Suppressor macrophage (primary cell): ENCODE results near the gene NDUFV1.
"Not testable (repeated sequence)": the region's sequence is repeated elsewhere in the genome, so short reads cannot be mapped to it uniquely, and the experiment has no call there.

Experiments used
- DNase-seq, 4 experiments: peaks; one replicate each; pipeline ENCODE4 v3.0.0-alpha.2; 2020 to 2022

NDUFV1 gene

GRCh38 chr11:67611704-67612587 lies 5.2 kb downstream of the NDUFV1 start:
- DNase-seq, result no peak

- no peak for DNase-seq
Observed at GRCh38 chr11:67612751-67613150, 6.0 kb downstream of the NDUFV1 start.

- peak in 1 of 4 experiments; percentile 13 for DNase-seq
Observed at GRCh38 chr11:67613313-67613959, 6.7 kb downstream of the NDUFV1 start.

- DNase-seq, result peak; percentile 61 to 80 (median 75)
Observed at GRCh38 chr11:67613960-67614715, 7.4 kb downstream of the NDUFV1 start.

- peak; percentile 35 to 69 (median 44) for DNase-seq
Observed at GRCh38 chr11:67614730-67615714, 8.3 kb downstream of the NDUFV1 start.

- no peak for DNase-seq
Observed at GRCh38 chr11:67615728-67616430, 9.1 kb downstream of the NDUFV1 start.

GRCh38 chr11:67616431-67617242 lies 9.9 kb downstream of the NDUFV1 start:
- no peak for DNase-seq

- no peak for DNase-seq
Observed at GRCh38 chr11:67617243-67617953, 10.7 kb downstream of the NDUFV1 start.

- not testable (repeated sequence) for DNase-seq
Observed at GRCh38 chr11:67618901-67619659, 12.3 kb downstream of the NDUFV1 start.

- DNase-seq, result not testable (repeated sequence)
Observed at GRCh38 chr11:67619683-67620618, 13.2 kb downstream of the NDUFV1 start.

- not testable (repeated sequence) for DNase-seq
Observed at GRCh38 chr11:67620621-67621020, 13.9 kb downstream of the NDUFV1 start.

GRCh38 chr11:67621928-67622327 lies 15.2 kb downstream of the NDUFV1 start:
- DNase-seq, result not testable (repeated sequence)

GRCh38 chr11:67622905-67623304 lies 16.2 kb downstream of the NDUFV1 start:
- not testable (repeated sequence) for DNase-seq

- DNase-seq, result not testable (repeated sequence)
Observed at GRCh38 chr11:67623795-67624194, 17.1 kb downstream of the NDUFV1 start.

- DNase-seq, result not testable (repeated sequence)
Observed at GRCh38 chr11:67626131-67626833, 19.5 kb downstream of the NDUFV1 start.

- no peak for DNase-seq
Observed at GRCh38 chr11:67626970-67627369, 20.2 kb downstream of the NDUFV1 start.

- DNase-seq, result no peak
Observed at GRCh38 chr11:67627441-67627811, 20.7 kb downstream of the NDUFV1 start.
